Mucosa of descending colon (tissue), 3 donors: ENCODE measurements around the gene EVA1B. TPM values are rescaled to one million over a fixed set of nuclear protein-coding genes. Genes with fewer than 3 reads are reported as not detected.

Experiments
- ATAC-seq: fragments of 200-7000 bp; cut with Tn5 transposase; one replicate; pipeline ENCODE4 v1.9.1; 2020; ENCODE audit warnings: mild to moderate bottlenecking, moderate library complexity
- DNase-seq, 3 donors: peaks; one replicate each; pipeline ENCODE4 v3.0.0-alpha.2; 2020
- H3K36me3 ChIP-seq: fragments of 200-600 bp; one replicate; pipeline ENCODE4 v1.8.0; 2021; ENCODE audit warnings: low read depth, mild to moderate bottlenecking
- H3K4me1 ChIP-seq: fragments of 200-600 bp; one replicate; pipeline ENCODE4 v1.8.0; 2021; ENCODE audit warnings: low read depth, mild to moderate bottlenecking
- H3K4me3 ChIP-seq: fragments of 200-600 bp; one replicate; pipeline ENCODE4 v1.8.0; 2021; ENCODE audit warnings: mild to moderate bottlenecking
- H3K9me3 ChIP-seq: fragments of 200-600 bp; one replicate; pipeline ENCODE4 v1.8.0; 2021; ENCODE audit warnings: mild to moderate bottlenecking
- intact Hi-C, 2 donors: fragments of 100-400 bp; cut with DNase I in 1 of 2; cut with micrococcal nuclease in 1 of 2; formaldehyde crosslinking; loops; one replicate each; pipeline versions ENCODE4 v1.11.0 to v1.11.1; 2022; cut with DNase I, micrococcal nuclease
- total RNA-seq, 3 donors: library from RNA; stranded (reverse); fragmentation: NEBNext Ultra II Directional in 2 of 3; extraction: Animal tissue kit (Norgen Biotek cat#: 25700) in 2 of 3; gene quantifications; one replicate each; pipeline versions ENCODE4 v1.2.1 to v1.2.4, GENCODE V29; 2021 to 2023
- TF ChIP-seq, protein P1 (sequence below): fragments of 200-600 bp; IDR thresholded peaks from one replicate; pipeline ENCODE4 v1.8.0; 2022; ENCODE audit warnings: antibody characterized with exemption, mild to moderate bottlenecking
- donor health status: DM: no; HTN: no; CAD: no; lungs with moderate emphysema.
- donor health status: DM: no; HTN: no; CAD: no.
- donor health status: DM: no; HTN: yes; CAD: no.

Gene EVA1B
- total RNA-seq, 3 donors from 2014 or later, result 1.5 to 17.6 (median 8.2) TPM

DNA sequence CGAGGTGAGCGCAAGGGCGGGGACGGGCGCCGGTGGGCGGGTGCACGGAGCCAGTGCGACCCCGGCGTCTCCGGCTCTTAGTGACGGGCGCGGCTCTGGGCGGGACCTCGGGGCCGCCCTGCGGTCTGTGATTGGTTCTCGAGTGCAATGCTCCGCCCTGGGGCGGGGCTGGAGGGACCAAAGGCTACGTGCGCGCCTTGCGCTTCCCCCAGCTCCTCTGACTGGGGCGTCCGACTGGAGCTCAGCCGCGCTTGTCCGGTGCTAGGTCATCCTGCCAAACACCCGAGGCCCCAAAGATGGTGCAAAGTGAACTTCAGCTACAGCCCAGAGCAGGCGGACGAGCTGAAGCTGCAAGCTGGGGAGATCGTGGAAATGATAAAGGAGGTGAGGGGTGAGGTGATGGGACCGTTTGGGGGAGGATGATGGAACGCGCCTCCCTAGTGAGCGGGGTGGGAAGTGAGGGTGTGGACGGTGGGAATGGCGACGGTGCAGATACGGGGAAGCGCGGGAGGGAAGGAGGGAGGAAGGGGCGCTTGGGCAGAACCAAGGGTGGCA lies 16.5 kb downstream of the EVA1B start:
- intact Hi-C loops, result no loop called here

DNA sequence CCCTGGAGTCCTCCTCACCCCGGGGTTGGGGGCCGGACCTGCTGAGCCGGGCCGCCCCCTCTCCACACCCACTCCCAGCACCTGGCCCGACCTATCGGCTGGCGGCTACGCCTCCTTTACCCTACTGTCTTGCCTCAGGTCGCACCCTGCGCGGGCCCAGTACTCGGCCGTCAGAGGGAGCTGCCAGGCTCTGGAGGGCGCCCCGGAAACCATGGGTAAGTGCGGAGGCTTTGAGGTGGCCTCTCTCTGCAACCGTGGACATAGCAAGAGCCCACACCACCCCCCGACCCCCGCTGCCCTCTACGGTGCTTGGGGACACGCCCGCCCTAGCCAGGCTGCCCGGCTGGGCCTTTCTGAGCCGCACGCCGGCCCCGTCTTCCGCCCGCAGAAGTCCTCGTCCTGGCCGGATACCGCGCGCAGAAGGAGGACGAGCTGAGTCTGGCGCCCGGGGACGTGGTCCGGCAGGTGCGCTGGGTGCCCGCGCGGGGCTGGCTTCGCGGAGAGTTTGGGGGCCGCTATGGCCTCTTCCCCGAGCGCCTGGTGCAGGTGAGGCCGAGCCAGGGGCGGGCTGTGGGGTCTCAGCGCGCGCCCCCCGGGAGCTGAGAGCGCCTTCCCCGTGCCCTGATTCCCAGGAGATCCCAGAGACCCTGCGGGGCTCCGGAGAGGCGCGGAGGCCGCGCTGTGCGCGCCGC lies 17.1 kb downstream of the EVA1B start, which contains the start of gene SH3D21:
Gene SH3D21, plus strand, starts transcription at position 159 of the 692 bp plus-strand sequence. Its CDS starts 53 bp downstream, at position 212.
- peak; percentile 85 for ATAC-seq
- peaks cover 11% of the 10 kb centered on the region for H3K4me1 ChIP-seq
- intact Hi-C loops, result no loop called here

More for the DNA sequence above, 16.5 kb downstream of the EVA1B start:
- Histone ChIP-seq H3K4me1 (peaks cover 11% of the 10 kb centered on the region), H3K4me3 (peak overlapping the region; percentile 54), H3K9me3 (no peaks in the 10 kb centered on the region), H3K36me3 (peaks cover 1% of the 10 kb centered on the region)
- ATAC-seq, result peak; percentile 96
- TF ChIP-seq, protein P1, sequence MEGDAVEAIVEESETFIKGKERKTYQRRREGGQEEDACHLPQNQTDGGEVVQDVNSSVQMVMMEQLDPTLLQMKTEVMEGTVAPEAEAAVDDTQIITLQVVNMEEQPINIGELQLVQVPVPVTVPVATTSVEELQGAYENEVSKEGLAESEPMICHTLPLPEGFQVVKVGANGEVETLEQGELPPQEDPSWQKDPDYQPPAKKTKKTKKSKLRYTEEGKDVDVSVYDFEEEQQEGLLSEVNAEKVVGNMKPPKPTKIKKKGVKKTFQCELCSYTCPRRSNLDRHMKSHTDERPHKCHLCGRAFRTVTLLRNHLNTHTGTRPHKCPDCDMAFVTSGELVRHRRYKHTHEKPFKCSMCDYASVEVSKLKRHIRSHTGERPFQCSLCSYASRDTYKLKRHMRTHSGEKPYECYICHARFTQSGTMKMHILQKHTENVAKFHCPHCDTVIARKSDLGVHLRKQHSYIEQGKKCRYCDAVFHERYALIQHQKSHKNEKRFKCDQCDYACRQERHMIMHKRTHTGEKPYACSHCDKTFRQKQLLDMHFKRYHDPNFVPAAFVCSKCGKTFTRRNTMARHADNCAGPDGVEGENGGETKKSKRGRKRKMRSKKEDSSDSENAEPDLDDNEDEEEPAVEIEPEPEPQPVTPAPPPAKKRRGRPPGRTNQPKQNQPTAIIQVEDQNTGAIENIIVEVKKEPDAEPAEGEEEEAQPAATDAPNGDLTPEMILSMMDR, result no peak
- peak; percentile 95 to 97 (median 96) for DNase-seq

DNA sequence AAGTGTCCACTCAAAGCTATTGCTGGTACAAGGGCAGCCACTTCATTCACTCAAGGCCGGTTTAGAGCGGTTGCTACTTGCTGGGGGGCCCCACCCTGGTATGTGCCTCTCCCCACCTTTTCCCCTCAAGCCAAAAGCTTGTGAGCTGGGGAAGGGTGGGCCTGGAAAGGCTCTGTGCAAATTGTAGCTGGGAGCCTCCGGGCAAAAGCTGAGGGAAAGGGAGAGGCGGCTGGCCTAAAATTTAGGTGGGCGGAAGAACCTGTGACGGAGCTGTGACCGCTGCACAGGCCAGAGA lies 17.6 kb downstream of the EVA1B start:
- no peaks in the 10 kb centered on the region for H3K9me3 ChIP-seq
- DNase-seq (no peak), ATAC-seq (peak; percentile 0)
- TF ChIP-seq, protein P1, result no peak
- peaks cover 13% of the 10 kb centered on the region for H3K36me3 ChIP-seq
- intact Hi-C loops, result no loop called here
- H3K4me3 ChIP-seq, result no peak overlapping the region
- peaks cover 11% of the 10 kb centered on the region for H3K4me1 ChIP-seq

More for the DNA sequence above, 17.1 kb downstream of the EVA1B start, which contains the start of gene SH3D21:
- Histone ChIP-seq H3K4me3 (peak within 1 kb of the TSS; percentile 54), H3K9me3 (no peaks in the 10 kb centered on the region), H3K36me3 (peaks cover 8% of the 10 kb centered on the region)
- peak; percentile 81 to 88 (median 87) for DNase-seq
- TF ChIP-seq, protein P1, result no peak

DNA sequence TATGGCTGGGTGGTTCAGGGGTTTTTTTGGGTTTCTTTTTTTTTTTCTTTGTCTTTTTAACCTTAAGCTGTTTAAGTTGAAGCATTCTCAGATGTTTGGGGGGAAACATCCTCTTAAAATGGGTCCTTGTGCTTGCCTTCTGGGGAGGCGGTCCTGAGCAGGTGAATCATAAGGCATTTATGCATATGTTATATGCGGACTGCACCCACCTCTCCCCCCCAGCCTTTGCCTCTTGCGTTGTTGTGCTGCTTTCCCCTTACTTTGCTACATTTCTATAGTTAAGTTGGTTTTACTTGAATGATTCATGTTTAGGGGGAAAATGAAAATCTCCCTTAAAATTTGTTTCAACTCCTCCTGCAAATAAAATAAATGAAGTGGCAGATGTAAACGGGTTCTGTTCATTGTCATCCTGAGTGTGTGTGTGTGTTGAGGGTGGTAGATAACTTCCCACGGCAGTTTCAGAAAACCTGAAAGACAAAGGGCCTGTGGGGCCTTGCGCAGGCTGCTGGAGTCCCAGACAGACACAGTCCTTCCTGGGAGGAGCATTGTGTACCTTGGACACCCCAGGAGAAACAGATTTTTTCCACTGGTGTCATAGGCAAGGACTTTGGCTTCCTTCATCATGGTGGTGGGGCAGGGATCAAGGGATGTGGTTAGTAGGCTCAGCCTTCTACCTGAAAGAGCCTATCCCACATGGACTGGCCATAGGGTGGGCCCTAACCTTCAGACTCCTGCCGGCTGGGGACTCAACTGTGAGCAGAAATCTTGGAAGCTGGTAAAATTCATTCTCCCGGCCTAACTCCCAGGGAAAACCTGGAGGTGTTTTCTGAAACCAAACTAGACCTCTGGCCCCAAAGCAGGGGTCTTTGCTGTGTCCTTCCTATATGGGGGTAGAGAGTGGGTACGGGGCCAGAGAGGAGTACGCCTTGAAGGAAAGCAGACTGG lies 18.2 kb downstream of the EVA1B start:
- peaks cover 13% of the 10 kb centered on the region for H3K36me3 ChIP-seq
- peaks cover 11% of the 10 kb centered on the region for H3K4me1 ChIP-seq
- DNase-seq (no peak), ATAC-seq (peak; percentile 27)
- intact Hi-C loops, result no loop called here
- H3K4me3 ChIP-seq, result no peak overlapping the region
- TF ChIP-seq, protein P1, result no peak
- no peaks in the 10 kb centered on the region for H3K9me3 ChIP-seq

DNA sequence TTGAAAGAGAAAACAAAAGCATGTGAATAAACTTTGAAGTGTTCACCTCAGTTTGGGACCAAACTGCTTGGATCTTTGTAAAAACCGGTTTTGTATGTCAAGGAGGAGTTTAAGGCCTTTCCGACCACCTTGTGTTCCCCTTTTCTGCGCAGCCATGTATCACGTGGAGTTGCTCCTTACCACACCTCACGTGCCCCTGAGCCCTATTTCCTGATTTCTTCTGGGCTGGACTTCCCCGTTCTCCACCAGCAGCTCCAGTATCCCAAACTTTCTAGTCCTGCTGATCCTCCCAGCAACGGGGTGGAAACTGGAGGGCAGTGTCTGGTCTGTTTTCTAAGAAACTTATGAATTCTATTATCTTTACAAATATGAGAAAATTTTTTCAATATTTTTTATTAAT lies 18.9 kb downstream of the EVA1B start:
- H3K4me1 ChIP-seq, result peaks cover 16% of the 10 kb centered on the region
- intact Hi-C loops, result no loop called here
- H3K9me3 ChIP-seq, result no peaks in the 10 kb centered on the region
- no peak overlapping the region for H3K4me3 ChIP-seq
- DNase-seq, result peak in 1 of 3 donors; percentile 38
- TF ChIP-seq, protein P1, result no peak
- no peak for ATAC-seq
- H3K36me3 ChIP-seq, result peaks cover 13% of the 10 kb centered on the region
